Kasumi-1 (cell line): ENCODE results near the gene IL1RN.
"Not testable (repeated sequence)": the region's sequence is repeated elsewhere in the genome, so short reads cannot be mapped to it uniquely, and the experiment has no call there.

Experiments
- DNase-seq, 2 experiments: peaks; one replicate each; lab custom pipeline; 2025; lab: John Stamatoyannopoulos, UW

Gene IL1RN

GRCh38 chr2:113126845-113127645 is at the start of gene IL1RN:
TSS of gene IL1RN (plus strand) at chr2:113127598. CDS start at chr2:113127625, 27 bp downstream.
- peak; percentile 86 to 91 for DNase-seq

GRCh38 chr2:113077921-113078320 is 49.5 kb upstream of the IL1RN start:
- no peak for DNase-seq

GRCh38 chr2:113078350-113078839 is 49.0 kb upstream of the IL1RN start:
- no peak for DNase-seq

- DNase-seq = no peak
Observed at GRCh38 chr2:113079131-113079530, 48.3 kb upstream of the IL1RN start.

- DNase-seq = peak; percentile 51 to 65
Observed at GRCh38 chr2:113080134-113080533, 47.3 kb upstream of the IL1RN start.

- no peak for DNase-seq
Observed at GRCh38 chr2:113081488-113082210, 45.7 kb upstream of the IL1RN start.

- no peak for DNase-seq
Observed at GRCh38 chr2:113083296-113083695, 44.1 kb upstream of the IL1RN start.

GRCh38 chr2:113084249-113085000 is 43.0 kb upstream of the IL1RN start:
- DNase-seq = peak; percentile 55 to 75

GRCh38 chr2:113085542-113085941 is 41.9 kb upstream of the IL1RN start:
- no peak for DNase-seq

- DNase-seq = no peak
Observed at GRCh38 chr2:113088213-113088992, 39.0 kb upstream of the IL1RN start.

- peak; percentile 48 to 58 for DNase-seq
Observed at GRCh38 chr2:113089916-113090315, 37.5 kb upstream of the IL1RN start.

GRCh38 chr2:113091231-113091896 is 36.0 kb upstream of the IL1RN start:
- no peak for DNase-seq

GRCh38 chr2:113092864-113093612 is 34.4 kb upstream of the IL1RN start:
- no peak for DNase-seq

GRCh38 chr2:113093613-113093977 is 33.8 kb upstream of the IL1RN start:
- no peak for DNase-seq

- DNase-seq = not testable (repeated sequence)
Observed at GRCh38 chr2:113096306-113096705, 31.1 kb upstream of the IL1RN start.

GRCh38 chr2:113096842-113097618 is 30.4 kb upstream of the IL1RN start:
- not testable (repeated sequence) for DNase-seq

- DNase-seq = no peak
Observed at GRCh38 chr2:113098041-113098440, 29.4 kb upstream of the IL1RN start.

GRCh38 chr2:113098532-113098931 is 28.9 kb upstream of the IL1RN start:
- no peak for DNase-seq

GRCh38 chr2:113102133-113102532 is 25.3 kb upstream of the IL1RN start:
- no peak for DNase-seq

- DNase-seq = no peak
Observed at GRCh38 chr2:113103277-113103676, 24.1 kb upstream of the IL1RN start.
